K562 (cell line): ENCODE measurements around the gene IL3RA. TPM values are rescaled to one million over a fixed set of nuclear protein-coding genes. Genes with fewer than 3 reads are reported as not detected.
"Not testable (repeated sequence)": the region's sequence is repeated elsewhere in the genome, so short reads cannot be mapped to it uniquely, and the experiment has no call there.

ENCODE experiments used
- ATAC-seq: fragments of 200-7000 bp; cut with Tn5 transposase; 3 replicates; pipeline ENCODE4 v1.9.1; 2020; ENCODE audit warnings: moderate library complexity
- BruUV-seq: library from RNA; stranded (reverse); fragments of 400-500 nt; replicated peaks from 2 replicates; lab custom pipeline; 2021; lab: Mats Ljungman, UMichigan
- CTCF ChIA-PET: fragments of 300-600 bp; formaldehyde crosslinking; extraction: SDS; loops from one replicate; lab custom pipeline; 2021; ENCODE audit warnings: low intra/inter-chr PET ratio; lab: Yijun Ruan, JAX
- POLR2A ChIA-PET: fragments of 300-600, 350-650 bp; sonication (Branson Sonifier 250); formaldehyde crosslinking; extraction: SDS; loops from one replicate; lab custom pipeline; 2021; ENCODE audit warnings: antibody characterized with exemption, inconsistent platforms; lab: Yijun Ruan, JAX
- DNase-seq, 4 experiments: peaks; one replicate each; pipeline versions ENCODE4 v3.0.0 to v3.0.0-alpha.2; 2011 to 2018; ENCODE audit warnings: low spot score in 3 of 4, mixed read lengths in 3 of 4; ENCODE audit errors: extremely low read depth in 1 of 4
- FAIRE-seq: peaks from 2 replicates; lab custom pipeline; 2011; peaks lifted over from hg19 to GRCh38; lab: Jason Lieb, UNC
- H2AFZ ChIP-seq: 2 replicates; pipeline ENCODE4 v1.6.0; 2011; ENCODE audit warnings: low read depth, low read length, control low read depth, inconsistent platforms
- H3K27ac ChIP-seq: fragments of 200-600 bp; 3 replicates; pipeline ENCODE4 v1.8.0; 2011; ENCODE audit warnings: low read depth, mild to moderate bottlenecking, control low read depth, inconsistent platforms, low read length, moderate library complexity, mixed read lengths; ENCODE audit errors: extremely low read depth
- H3K27me3 ChIP-seq, 2 experiments: fragments of 300-600 bp in 1 of 2; 2 replicates in 1 of 2; 3 replicates in 1 of 2; pipeline versions ENCODE4 v1.6.0 to v1.8.0; 2011; ENCODE audit warnings: inconsistent platforms in 2 of 2, low read length in 2 of 2, mild to moderate bottlenecking in 1 of 2, mixed read lengths in 1 of 2, moderate library complexity in 1 of 2; ENCODE audit not compliant: control insufficient read depth in 2 of 2, insufficient read depth in 2 of 2
- H3K36me3 ChIP-seq: fragments of 300-600 bp; 3 replicates; pipeline ENCODE4 v1.8.0; 2011; ENCODE audit warnings: mild to moderate bottlenecking, low read length, inconsistent platforms; ENCODE audit not compliant: control insufficient read depth, insufficient read depth
- H3K4me1 ChIP-seq, 2 experiments: fragments of 200-600 bp in 1 of 2; replicated peaks in 1 of 2; 2 replicates in 1 of 2; 3 replicates in 1 of 2; pipeline versions ENCODE4 v1.5.1 to v1.8.0; 2011; ENCODE audit warnings: inconsistent platforms in 2 of 2, low read length in 2 of 2, mild to moderate bottlenecking in 1 of 2, mixed read lengths in 1 of 2, moderate library complexity in 1 of 2; ENCODE audit not compliant: control insufficient read depth in 2 of 2, insufficient read depth in 2 of 2
- H3K4me2 ChIP-seq: 2 replicates; pipeline ENCODE4 v1.6.1; 2011; ENCODE audit warnings: low read length, control low read depth, inconsistent platforms, mixed read lengths; ENCODE audit not compliant: insufficient read depth
- H3K4me3 ChIP-seq: fragments of 200-600 bp; sonication (generic), shearing (Covaris generic); 2 replicates; pipeline ENCODE4 v1.5.1; 2016; ENCODE audit warnings: control low read depth, inconsistent platforms
- H3K79me2 ChIP-seq: fragments of 200-600 bp; 3 replicates; pipeline ENCODE4 v1.8.0; 2011; ENCODE audit warnings: low read length, inconsistent platforms; ENCODE audit not compliant: control insufficient read depth, insufficient read depth
- H3K9ac ChIP-seq, 2 experiments: 2 replicates each; pipeline versions ENCODE4 v1.6.0 to v1.6.1; 2011; ENCODE audit warnings: low read depth in 2 of 2, low read length in 2 of 2, control low read depth in 1 of 2, inconsistent platforms in 1 of 2, mild to moderate bottlenecking in 1 of 2, mixed read lengths in 1 of 2; ENCODE audit not compliant: insufficient read depth in 1 of 2
- H3K9me1 ChIP-seq: one replicate; pipeline ENCODE4 v1.6.0; 2011; ENCODE audit warnings: inconsistent platforms, mild to moderate bottlenecking, low read length, moderate library complexity; ENCODE audit not compliant: control insufficient read depth, insufficient read depth
- H3K9me3 ChIP-seq: replicated peaks from 2 replicates; pipeline ENCODE4 v1.5.1; 2011; ENCODE audit warnings: low read depth, low read length, inconsistent platforms; ENCODE audit not compliant: control insufficient read depth, insufficient read depth
- H4K20me1 ChIP-seq: replicated peaks from 2 replicates; pipeline ENCODE4 v1.6.1; 2011; ENCODE audit warnings: low read length, inconsistent platforms, mixed read lengths; ENCODE audit not compliant: control insufficient read depth, insufficient read depth
- CBFA2T3 ChIP-seq: fragments of 450-650 bp; IDR thresholded peaks from 2 replicates; pipeline ENCODE4 v1.6.1; 2017
- DPF2 ChIP-seq: fragments of 450-650 bp; IDR thresholded peaks from 2 replicates; pipeline ENCODE4 v1.6.1; 2016
- HIVEP1 ChIP-seq: fragments of 250-450 bp; sonication (Bioruptor Pico); IDR thresholded peaks from 2 replicates; pipeline ENCODE4 v1.4.0; 2020; ENCODE audit warnings: mild to moderate bottlenecking
- KHSRP ChIP-seq: fragments of 450-650 bp; IDR thresholded peaks from 2 replicates; pipeline ENCODE4 v1.6.1; 2017
- ZNF146 ChIP-seq: IDR thresholded peaks from one replicate; pipeline ENCODE4 v1.6.1; 2018; ENCODE audit warnings: missing compliant biosample characterization; ENCODE audit not compliant: unreplicated experiment
- ZNF551 ChIP-seq: fragments of 250-450 bp; sonication (Bioruptor Pico); IDR thresholded peaks from 2 replicates; pipeline ENCODE4 v1.5.0; 2021; ENCODE audit warnings: mild to moderate bottlenecking, moderate library complexity
- WGBS: fragments of 100-300 bp; shearing (Covaris generic); methylation state at CpG from one replicate; pipeline ENCODE4 v1.1.6; 2016; ENCODE audit warnings: low coverage, mixed read lengths; ENCODE audit not compliant: insufficient coverage; ENCODE audit errors: missing lambda C conversion rate; 5-methylcytosine and 5-hydroxymethylcytosine counted together
- in situ Hi-C: fragments of 300-500 bp; cut with MboI; formaldehyde crosslinking; loops from 4 replicates; pipeline ENCODE4 v1.15.0; 2018; ENCODE audit warnings: inconsistent platforms, mixed read lengths
- intact Hi-C: fragments of 100-400 bp; cut with micrococcal nuclease; formaldehyde crosslinking; loops from 2 replicates; pipeline ENCODE4 v1.14.2; 2022
- polyA plus RNA-seq, 8 experiments: library from polyadenylated mRNA; depleted of rRNA in 4 of 8; stranded (reverse) in 5 of 8; unstranded in 3 of 8; fragments of >200 nt; fragmentation: Nextera tagmentation in 2 of 8; fragmentation: Illumina TruSeq in 1 of 8; extraction: Ambion mirVana in 2 of 8; extraction: Trizol in 1 of 8; gene quantifications; 2 replicates each; pipeline versions ENCODE4 v1.2.1 to v1.2.3, GENCODE V29; 2011 to 2014; ENCODE audit warnings: inconsistent platforms in 1 of 8, missing spikeins in 1 of 8
- total RNA-seq, 7 experiments: library from RNA; depleted of rRNA in 6 of 7; stranded (reverse); fragments of >200 nt in 6 of 7; fragmentation: Illumina TruSeq in 2 of 7; extraction: Trizol in 2 of 7; gene quantifications; 2 replicates each; pipeline versions ENCODE4 v1.2.1 to v1.2.3, GENCODE V29; 2011 to 2021; ENCODE audit warnings: low replicate concordance in 1 of 7

Gene IL3RA
- total and polyA plus RNA-seq, 9 of the 15 experiments (the other 6 are each of a cell fraction or from before 2014, with no cell fraction given), result not detected

GRCh38 chrX:1330605-1331004 lies 6.0 kb upstream of the IL3RA start:
- intact Hi-C loops (no loop called here), in situ Hi-C loops (no loop called here)
- H3K4me2 ChIP-seq, result no peak overlapping the region
- no peaks in the 10 kb centered on the region for H3K9me3 ChIP-seq
- no peak for FAIRE-seq
- H2AFZ ChIP-seq, result no peak overlapping the region
- no peaks in the 10 kb centered on the region for H3K79me2 ChIP-seq
- H3K36me3 ChIP-seq, result no peaks in the 10 kb centered on the region
- TF ChIP-seq DPF2, result no peak
- no peak for TF ChIP-seq KHSRP
- no peak for TF ChIP-seq HIVEP1 (CRISPR knock-in tag)
- no peak for TF ChIP-seq CBFA2T3
- TF ChIP-seq ZNF551 (CRISPR knock-in tag), result no peak
- no peak for DNase-seq
- no peak overlapping the region for H3K9ac ChIP-seq
- no peaks in the 10 kb centered on the region for H3K9me1 ChIP-seq
- no TSS peak for BruUV-seq
- ChIA-PET POLR2A (no interaction called here), CTCF (no interaction called here)
- H3K4me3 ChIP-seq, result no peak overlapping the region
- no peak for ATAC-seq
- H3K4me1 ChIP-seq, result no peaks in the 10 kb centered on the region
- no peak overlapping the region for H3K27ac ChIP-seq
- 0% methylated on average over 10 of the region's 12 CpGs for WGBS
- H4K20me1 ChIP-seq, result no peaks in the 10 kb centered on the region
- peaks cover 0 to 4% of the 10 kb centered on the region in 2 experiments; a peak in 2 of 5 replicates for H3K27me3 ChIP-seq

GRCh38 chrX:1332433-1332832 lies 4.2 kb upstream of the IL3RA start:
- intact Hi-C loops, CTCF ChIA-PET, H3K9me1 ChIP-seq, in situ Hi-C loops, H3K9me3 ChIP-seq, H3K4me2 ChIP-seq, H3K27ac ChIP-seq, H2AFZ ChIP-seq, FAIRE-seq, ATAC-seq, H3K27me3 ChIP-seq, H3K79me2 ChIP-seq, H3K9ac ChIP-seq, DNase-seq, BruUV-seq, POLR2A ChIA-PET, H3K36me3 ChIP-seq, H3K4me1 ChIP-seq, H4K20me1 ChIP-seq, H3K4me3 ChIP-seq: not testable (repeated sequence)
- peak; percentile 32 for TF ChIP-seq ZNF146 (CRISPR knock-in tag)
- 6% methylated on average over 4 of the region's 4 CpGs for WGBS
